Breast epithelium (tissue), 4 donors: Measurements from ENCODE around the gene HOXD9. TPM values are rescaled to one million over a fixed set of nuclear protein-coding genes. Genes with fewer than 3 reads are reported as not detected.

Source experiments
- DNase-seq, 2 donors: peaks; one replicate each; pipeline ENCODE4 v3.0.0-alpha.2; 2019; ENCODE audit warnings: low spot score in 2 of 2
- H3K27ac ChIP-seq, 2 donors: fragments of 200-600 bp; sonication (generic) in 1 of 2; one replicate each; pipeline ENCODE4 v1.5.1; 2016 to 2019; ENCODE audit warnings: mild to moderate bottlenecking in 1 of 2
- H3K27me3 ChIP-seq, 2 donors: fragments of 200-600 bp; sonication (generic) in 1 of 2; one replicate each; pipeline versions ENCODE4 v1.5.1 to v1.6.0; 2017 to 2019; ENCODE audit warnings: control low read depth in 1 of 2, mild to moderate bottlenecking in 1 of 2
- H3K36me3 ChIP-seq: fragments of 200-600 bp; one replicate; pipeline ENCODE4 v1.5.1; 2019
- H3K4me1 ChIP-seq, 2 donors: fragments of 200-600 bp; sonication (generic); one replicate each; pipeline ENCODE4 v1.5.1; 2016 to 2019; ENCODE audit warnings: control low read depth in 1 of 2
- H3K4me3 ChIP-seq, 3 donors: fragments of 200-600 bp; sonication (generic); 1 replicate in 2 of 3; 2 replicates in 1 of 3; pipeline ENCODE4 v1.5.1; 2016 to 2019; ENCODE audit warnings: mild to moderate bottlenecking in 3 of 3, moderate library complexity in 2 of 3
- H3K9me3 ChIP-seq, 2 donors: fragments of 200-600 bp; sonication (generic) in 1 of 2; one replicate each; pipeline ENCODE4 v1.5.1; 2016 to 2019; ENCODE audit warnings: control low read depth in 1 of 2
- POLR2A ChIP-seq: fragments of 450-650 bp; IDR thresholded peaks from one replicate; pipeline ENCODE4 v1.6.1; 2016; ENCODE audit warnings: antibody characterized with exemption, mild to moderate bottlenecking, moderate library complexity
- POLR2AphosphoS5 ChIP-seq, 3 donors: sonication (generic); formaldehyde crosslinking; IDR thresholded peaks; one replicate each; pipeline ENCODE4 v1.6.1; 2017; ENCODE audit warnings: antibody characterized with exemption in 3 of 3
- intact Hi-C: fragments of 100-400 bp; cut with DNase I; formaldehyde crosslinking; loops from one replicate; pipeline ENCODE4 v1.15.1; 2023; ENCODE audit warnings: low total_unique reads
- total RNA-seq, 3 donors: library from RNA; depleted of rRNA; stranded (reverse); fragments of >200 nt; gene quantifications; one replicate each; pipeline ENCODE4 v1.1.0, GENCODE V29; 2016
- TF ChIP-seq, protein P1 (sequence below), 3 donors: fragments of 450-650 bp; IDR thresholded peaks; one replicate each; pipeline ENCODE4 v1.5.1; 2016 to 2017; ENCODE audit warnings: antibody characterized with exemption in 3 of 3, mild to moderate bottlenecking in 3 of 3, moderate library complexity in 3 of 3

Gene HOXD9
- total RNA-seq, 3 donors from 2014 or later: 2.4 to 17.0 (median 2.8) TPM

- TF ChIP-seq POLR2AphosphoS5 (IDR thresholded peaks at IDR 0.05): no peak
- no peak for DNase-seq
- Histone ChIP-seq H3K4me3 (no peak overlapping the region), H3K27ac (no peak overlapping the region), H3K27me3 (peaks cover 4 to 90% of the 10 kb centered on the region in 2 donors), H3K9me3 (no peaks in the 10 kb centered on the region), H3K36me3 (no peaks in the 10 kb centered on the region), H3K4me1 (no peaks in the 10 kb centered on the region)
- intact Hi-C loops: no loop called here
Observed at GRCh38 chr2:176147800-176148496, 25.4 kb downstream of the HOXD9 start.

DNA sequence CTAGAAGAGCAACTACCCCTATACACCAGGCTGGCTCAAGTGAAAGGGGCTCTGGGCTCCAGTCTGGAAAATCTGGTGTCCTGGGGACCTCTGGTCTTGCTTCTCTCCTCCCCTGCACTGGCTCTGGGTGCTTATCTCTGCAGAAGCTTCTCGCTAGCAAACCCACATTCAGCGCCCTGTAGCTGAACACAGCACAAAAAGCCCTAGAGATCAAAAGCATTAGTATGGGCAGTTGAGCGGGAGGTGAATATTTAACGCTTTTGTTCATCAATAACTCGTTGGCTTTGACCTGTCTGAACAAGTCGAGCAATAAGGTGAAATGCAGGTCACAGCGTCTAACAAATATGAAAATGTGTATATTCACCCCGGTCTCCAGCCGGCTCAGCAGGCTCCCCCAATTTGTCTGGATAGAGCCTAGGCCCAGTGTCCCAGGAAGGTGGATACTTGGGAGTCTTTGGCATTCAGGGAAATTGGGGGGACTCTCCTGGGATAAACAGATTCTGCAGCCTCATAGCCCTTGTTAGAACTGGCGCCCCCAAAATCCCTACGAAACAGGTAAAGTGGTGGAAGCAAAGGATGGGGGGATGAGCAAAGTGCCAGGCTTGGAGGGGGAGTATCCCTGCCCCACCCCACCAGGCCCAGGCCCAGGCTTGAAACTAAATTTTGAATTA lies 26.4 kb downstream of the HOXD9 start:
- Histone ChIP-seq H3K36me3 (no peaks in the 10 kb centered on the region), H3K4me3 (no peak overlapping the region), H3K9me3 (no peaks in the 10 kb centered on the region), H3K27me3 (peaks cover 4 to 86% of the 10 kb centered on the region in 2 donors), H3K27ac (no peak overlapping the region), H3K4me1 (no peaks in the 10 kb centered on the region)
- intact Hi-C loops: no loop called here
- no peak for DNase-seq
- TF ChIP-seq POLR2AphosphoS5 (IDR thresholded peaks at IDR 0.05) (no peak), POLR2A (no peak)
- TF ChIP-seq, protein P1, sequence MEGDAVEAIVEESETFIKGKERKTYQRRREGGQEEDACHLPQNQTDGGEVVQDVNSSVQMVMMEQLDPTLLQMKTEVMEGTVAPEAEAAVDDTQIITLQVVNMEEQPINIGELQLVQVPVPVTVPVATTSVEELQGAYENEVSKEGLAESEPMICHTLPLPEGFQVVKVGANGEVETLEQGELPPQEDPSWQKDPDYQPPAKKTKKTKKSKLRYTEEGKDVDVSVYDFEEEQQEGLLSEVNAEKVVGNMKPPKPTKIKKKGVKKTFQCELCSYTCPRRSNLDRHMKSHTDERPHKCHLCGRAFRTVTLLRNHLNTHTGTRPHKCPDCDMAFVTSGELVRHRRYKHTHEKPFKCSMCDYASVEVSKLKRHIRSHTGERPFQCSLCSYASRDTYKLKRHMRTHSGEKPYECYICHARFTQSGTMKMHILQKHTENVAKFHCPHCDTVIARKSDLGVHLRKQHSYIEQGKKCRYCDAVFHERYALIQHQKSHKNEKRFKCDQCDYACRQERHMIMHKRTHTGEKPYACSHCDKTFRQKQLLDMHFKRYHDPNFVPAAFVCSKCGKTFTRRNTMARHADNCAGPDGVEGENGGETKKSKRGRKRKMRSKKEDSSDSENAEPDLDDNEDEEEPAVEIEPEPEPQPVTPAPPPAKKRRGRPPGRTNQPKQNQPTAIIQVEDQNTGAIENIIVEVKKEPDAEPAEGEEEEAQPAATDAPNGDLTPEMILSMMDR (IDR thresholded peaks at IDR 0.05): no peak

- H3K4me1 ChIP-seq: no peaks in the 10 kb centered on the region
- TF ChIP-seq, protein P1 (IDR thresholded peaks at IDR 0.05): no peak
- TF ChIP-seq POLR2AphosphoS5 (IDR thresholded peaks at IDR 0.05): no peak
- no peak for TF ChIP-seq POLR2A
- peaks cover 4 to 85% of the 10 kb centered on the region in 2 donors for H3K27me3 ChIP-seq
- intact Hi-C loops: no loop called here
- DNase-seq: no peak
- no peak overlapping the region for H3K4me3 ChIP-seq
- no peak overlapping the region for H3K27ac ChIP-seq
- H3K9me3 ChIP-seq: no peaks in the 10 kb centered on the region
- no peaks in the 10 kb centered on the region for H3K36me3 ChIP-seq
Observed at GRCh38 chr2:176149481-176149938, 27.0 kb downstream of the HOXD9 start.

DNA sequence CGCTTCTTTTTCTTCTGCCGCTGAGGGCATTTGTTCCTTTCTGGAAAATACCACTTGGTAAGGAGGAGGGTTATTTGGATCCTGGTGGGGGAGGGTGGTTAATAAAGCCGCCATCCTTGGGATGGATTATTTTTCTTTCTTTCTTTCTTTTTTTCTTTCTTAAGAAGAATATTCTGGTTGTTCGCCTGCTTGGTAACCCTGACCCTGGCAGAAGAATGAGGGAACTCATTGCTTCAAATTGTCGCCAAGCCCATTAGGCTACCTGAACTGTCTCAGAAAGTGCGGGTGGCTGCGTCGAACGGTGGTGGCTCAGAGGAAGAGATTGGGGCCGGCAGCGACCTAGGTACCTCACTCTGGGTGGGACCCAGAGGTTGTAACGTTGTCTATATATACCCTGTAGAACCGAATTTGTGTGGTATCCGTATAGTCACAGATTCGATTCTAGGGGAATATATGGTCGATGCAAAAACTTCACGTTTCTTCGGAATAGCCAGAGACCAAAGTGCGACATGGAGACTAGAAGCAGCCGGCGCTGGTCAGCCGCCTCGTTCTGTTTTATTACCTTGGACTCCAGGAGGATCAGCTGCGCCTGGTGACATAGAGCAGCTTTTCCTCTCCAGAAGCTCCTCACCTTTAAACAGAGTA lies 27.5 kb downstream of the HOXD9 start:
- intact Hi-C loops: loop anchor here (10.0 kb wide), 1 partner anchor 395 kb away; no protein-coding TSS in a partner anchor
- H3K27ac ChIP-seq: no peak overlapping the region
- DNase-seq: no peak
- TF ChIP-seq POLR2AphosphoS5 (IDR thresholded peaks at IDR 0.05) (no peak), POLR2A (no peak)
- TF ChIP-seq, protein P1 (IDR thresholded peaks at IDR 0.05): no peak
- no peak overlapping the region for H3K4me3 ChIP-seq
- no peaks in the 10 kb centered on the region for H3K4me1 ChIP-seq
- peaks cover 4 to 83% of the 10 kb centered on the region in 2 donors for H3K27me3 ChIP-seq
- no peaks in the 10 kb centered on the region for H3K36me3 ChIP-seq
- no peaks in the 10 kb centered on the region for H3K9me3 ChIP-seq

- Histone ChIP-seq H3K9me3 (no peaks in the 10 kb centered on the region), H3K4me1 (no peaks in the 10 kb centered on the region), H3K27ac (no peak overlapping the region), H3K27me3 (peaks cover 4 to 83% of the 10 kb centered on the region in 2 donors), H3K4me3 (no peak overlapping the region), H3K36me3 (no peaks in the 10 kb centered on the region)
- intact Hi-C loops: loop anchor here (10.0 kb wide), 1 partner anchor 394 kb away; no protein-coding TSS in a partner anchor
- no peak for DNase-seq
- no peak for TF ChIP-seq POLR2A
- no peak for TF ChIP-seq POLR2AphosphoS5 (IDR thresholded peaks at IDR 0.05)
- TF ChIP-seq, protein P1 (IDR thresholded peaks at IDR 0.05): no peak
Observed at GRCh38 chr2:176150584-176151441, 28.3 kb downstream of the HOXD9 start.
